GM23338 (cell line): ENCODE measurements around the gene RAP1B. TPM values are rescaled to one million over a fixed set of nuclear protein-coding genes. Genes with fewer than 3 reads are reported as not detected.

ENCODE experiments used
- CTCF ChIP-seq, 2 experiments: fragments of 200-600 bp in 1 of 2; sonication (generic) in 1 of 2; conservative IDR thresholded peaks; 2 replicates each; pipeline versions ENCODE4 v1.5.1 to v1.6.1; 2016 to 2017; ENCODE audit warnings: antibody characterized with exemption in 2 of 2, low read depth in 2 of 2, mild to moderate bottlenecking in 2 of 2, moderate library complexity in 1 of 2
- ETS1 ChIP-seq: IDR thresholded peaks from 2 replicates; pipeline ENCODE4 v1.6.1; 2016; ENCODE audit warnings: antibody characterized with exemption
- EZH2 ChIP-seq: fragments of 200-600 bp; sonication (generic); IDR thresholded peaks from one replicate; pipeline ENCODE4 v1.8.0; 2017; ENCODE audit warnings: antibody characterized with exemption, mild to moderate bottlenecking, low read depth; ENCODE audit not compliant: unreplicated experiment
- EZH2phosphoT487 ChIP-seq: fragments of 200-600 bp; sonication (generic); IDR thresholded peaks from one replicate; pipeline ENCODE4 v1.8.1; 2018; ENCODE audit warnings: antibody characterized with exemption; ENCODE audit not compliant: unreplicated experiment
- JUNB ChIP-seq: IDR thresholded peaks from one replicate; pipeline ENCODE4 v1.6.1; 2016; ENCODE audit warnings: antibody characterized with exemption; ENCODE audit not compliant: unreplicated experiment
- NANOG ChIP-seq: IDR thresholded peaks from 2 replicates; pipeline ENCODE4 v1.6.1; 2016; ENCODE audit warnings: antibody characterized with exemption, borderline replicate concordance
- POLR2AphosphoS5 ChIP-seq: IDR thresholded peaks from 2 replicates; pipeline ENCODE4 v1.6.1; 2016; ENCODE audit warnings: antibody characterized with exemption, low read depth
- STAT1 ChIP-seq: IDR thresholded peaks from one replicate; pipeline ENCODE4 v1.6.1; 2016; ENCODE audit warnings: antibody characterized with exemption; ENCODE audit not compliant: unreplicated experiment
- ZNF114 ChIP-seq: fragments of 250-450 bp; sonication (Bioruptor Pico); IDR thresholded peaks from 2 replicates; pipeline ENCODE4 v1.5.0; 2020; ENCODE audit warnings: mild to moderate bottlenecking, moderate library complexity
- ZNF331 ChIP-seq: fragments of 250-450 bp; sonication (Bioruptor Pico); IDR thresholded peaks from 2 replicates; pipeline ENCODE4 v1.5.0; 2020; ENCODE audit warnings: low read depth, mild to moderate bottlenecking, moderate library complexity
- polyA plus RNA-seq: library from polyadenylated mRNA; unstranded; fragments of >200 nt; fragmentation: Nextera tagmentation; extraction: Ambion mirVana; gene quantifications from 2 replicates; pipeline ENCODE4 v1.2.1, GENCODE V29; 2016
- total RNA-seq: library from RNA; depleted of rRNA; stranded (reverse); fragments of >200 nt; shearing (Covaris generic); gene quantifications from 2 replicates; pipeline ENCODE4 v1.2.3, GENCODE V29; 2014
- TF ChIP-seq, protein P1 (sequence below): fragments of 250-450 bp; sonication (Bioruptor Pico); IDR thresholded peaks from 2 replicates; pipeline ENCODE4 v1.5.0; 2020; ENCODE audit warnings: mild to moderate bottlenecking, moderate library complexity

RAP1B gene
- total and polyA plus RNA-seq, 2 experiments from 2014 or later, result 90.6 to 128 TPM

GRCh38 chr12:68622250-68622649 is 11.6 kb downstream of the RAP1B start (continued):
- TF ChIP-seq, protein P1, sequence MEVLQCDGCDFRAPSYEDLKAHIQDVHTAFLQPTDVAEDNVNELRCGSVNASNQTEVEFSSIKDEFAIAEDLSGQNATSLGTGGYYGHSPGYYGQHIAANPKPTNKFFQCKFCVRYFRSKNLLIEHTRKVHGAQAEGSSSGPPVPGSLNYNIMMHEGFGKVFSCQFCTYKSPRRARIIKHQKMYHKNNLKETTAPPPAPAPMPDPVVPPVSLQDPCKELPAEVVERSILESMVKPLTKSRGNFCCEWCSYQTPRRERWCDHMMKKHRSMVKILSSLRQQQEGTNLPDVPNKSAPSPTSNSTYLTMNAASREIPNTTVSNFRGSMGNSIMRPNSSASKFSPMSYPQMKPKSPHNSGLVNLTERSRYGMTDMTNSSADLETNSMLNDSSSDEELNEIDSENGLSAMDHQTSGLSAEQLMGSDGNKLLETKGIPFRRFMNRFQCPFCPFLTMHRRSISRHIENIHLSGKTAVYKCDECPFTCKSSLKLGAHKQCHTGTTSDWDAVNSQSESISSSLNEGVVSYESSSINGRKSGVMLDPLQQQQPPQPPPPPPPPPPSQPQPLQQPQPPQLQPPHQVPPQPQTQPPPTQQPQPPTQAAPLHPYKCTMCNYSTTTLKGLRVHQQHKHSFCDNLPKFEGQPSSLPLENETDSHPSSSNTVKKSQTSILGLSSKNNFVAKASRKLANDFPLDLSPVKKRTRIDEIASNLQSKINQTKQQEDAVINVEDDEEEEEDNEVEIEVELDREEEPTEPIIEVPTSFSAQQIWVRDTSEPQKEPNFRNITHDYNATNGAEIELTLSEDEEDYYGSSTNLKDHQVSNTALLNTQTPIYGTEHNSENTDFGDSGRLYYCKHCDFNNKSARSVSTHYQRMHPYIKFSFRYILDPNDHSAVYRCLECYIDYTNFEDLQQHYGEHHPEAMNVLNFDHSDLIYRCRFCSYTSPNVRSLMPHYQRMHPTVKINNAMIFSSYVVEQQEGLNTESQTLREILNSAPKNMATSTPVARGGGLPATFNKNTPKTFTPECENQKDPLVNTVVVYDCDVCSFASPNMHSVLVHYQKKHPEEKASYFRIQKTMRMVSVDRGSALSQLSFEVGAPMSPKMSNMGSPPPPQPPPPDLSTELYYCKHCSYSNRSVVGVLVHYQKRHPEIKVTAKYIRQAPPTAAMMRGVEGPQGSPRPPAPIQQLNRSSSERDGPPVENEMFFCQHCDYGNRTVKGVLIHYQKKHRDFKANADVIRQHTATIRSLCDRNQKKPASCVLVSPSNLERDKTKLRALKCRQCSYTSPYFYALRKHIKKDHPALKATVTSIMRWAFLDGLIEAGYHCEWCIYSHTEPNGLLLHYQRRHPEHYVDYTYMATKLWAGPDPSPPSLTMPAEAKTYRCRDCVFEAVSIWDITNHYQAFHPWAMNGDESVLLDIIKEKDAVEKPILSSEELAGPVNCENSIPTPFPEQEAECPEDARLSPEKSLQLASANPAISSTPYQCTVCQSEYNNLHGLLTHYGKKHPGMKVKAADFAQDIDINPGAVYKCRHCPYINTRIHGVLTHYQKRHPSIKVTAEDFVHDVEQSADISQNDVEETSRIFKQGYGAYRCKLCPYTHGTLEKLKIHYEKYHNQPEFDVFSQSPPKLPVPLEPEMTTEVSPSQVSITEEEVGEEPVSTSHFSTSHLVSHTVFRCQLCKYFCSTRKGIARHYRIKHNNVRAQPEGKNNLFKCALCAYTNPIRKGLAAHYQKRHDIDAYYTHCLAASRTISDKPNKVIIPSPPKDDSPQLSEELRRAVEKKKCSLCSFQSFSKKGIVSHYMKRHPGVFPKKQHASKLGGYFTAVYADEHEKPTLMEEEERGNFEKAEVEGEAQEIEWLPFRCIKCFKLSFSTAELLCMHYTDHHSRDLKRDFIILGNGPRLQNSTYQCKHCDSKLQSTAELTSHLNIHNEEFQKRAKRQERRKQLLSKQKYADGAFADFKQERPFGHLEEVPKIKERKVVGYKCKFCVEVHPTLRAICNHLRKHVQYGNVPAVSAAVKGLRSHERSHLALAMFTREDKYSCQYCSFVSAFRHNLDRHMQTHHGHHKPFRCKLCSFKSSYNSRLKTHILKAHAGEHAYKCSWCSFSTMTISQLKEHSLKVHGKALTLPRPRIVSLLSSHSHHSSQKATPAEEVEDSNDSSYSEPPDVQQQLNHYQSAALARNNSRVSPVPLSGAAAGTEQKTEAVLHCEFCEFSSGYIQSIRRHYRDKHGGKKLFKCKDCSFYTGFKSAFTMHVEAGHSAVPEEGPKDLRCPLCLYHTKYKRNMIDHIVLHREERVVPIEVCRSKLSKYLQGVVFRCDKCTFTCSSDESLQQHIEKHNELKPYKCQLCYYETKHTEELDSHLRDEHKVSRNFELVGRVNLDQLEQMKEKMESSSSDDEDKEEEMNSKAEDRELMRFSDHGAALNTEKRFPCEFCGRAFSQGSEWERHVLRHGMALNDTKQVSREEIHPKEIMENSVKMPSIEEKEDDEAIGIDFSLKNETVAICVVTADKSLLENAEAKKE (CRISPR knock-in tag), result no peak
- TF ChIP-seq STAT1 (no peak), ETS1 (no peak), ZNF331 (CRISPR knock-in tag) (no peak), EZH2 (no peak), JUNB (no peak), EZH2phosphoT487 (no peak), ZNF114 (CRISPR knock-in tag) (no peak), POLR2AphosphoS5 (no peak), CTCF (conservative IDR thresholded peaks at IDR 0.05; ENCODE audit: low read depth in 2 of 2) (no peak), NANOG (no peak)
